GM19351 (cell line): ENCODE results near the gene NCBP2L.
A peak's percentile ranks its signal among the peaks of the same experiment; 100 is the strongest.

ENCODE experiments used
- ATAC-seq: cut with Tn5 transposase; IDR thresholded peaks from one replicate; pipeline ENCODE4 v1.9.1; 2021; ENCODE audit warnings: mild to moderate bottlenecking, moderate library complexity; ENCODE audit not compliant: unreplicated experiment

NCBP2L gene

GRCh38 chrX:107777536-107777832 is at the start of gene NCBP2L:
Gene NCBP2L, plus strand, starts transcription at chrX:107777733. Its CDS starts 16,488 bp downstream, at chrX:107794221.
- ATAC-seq: no peak

DNA sequence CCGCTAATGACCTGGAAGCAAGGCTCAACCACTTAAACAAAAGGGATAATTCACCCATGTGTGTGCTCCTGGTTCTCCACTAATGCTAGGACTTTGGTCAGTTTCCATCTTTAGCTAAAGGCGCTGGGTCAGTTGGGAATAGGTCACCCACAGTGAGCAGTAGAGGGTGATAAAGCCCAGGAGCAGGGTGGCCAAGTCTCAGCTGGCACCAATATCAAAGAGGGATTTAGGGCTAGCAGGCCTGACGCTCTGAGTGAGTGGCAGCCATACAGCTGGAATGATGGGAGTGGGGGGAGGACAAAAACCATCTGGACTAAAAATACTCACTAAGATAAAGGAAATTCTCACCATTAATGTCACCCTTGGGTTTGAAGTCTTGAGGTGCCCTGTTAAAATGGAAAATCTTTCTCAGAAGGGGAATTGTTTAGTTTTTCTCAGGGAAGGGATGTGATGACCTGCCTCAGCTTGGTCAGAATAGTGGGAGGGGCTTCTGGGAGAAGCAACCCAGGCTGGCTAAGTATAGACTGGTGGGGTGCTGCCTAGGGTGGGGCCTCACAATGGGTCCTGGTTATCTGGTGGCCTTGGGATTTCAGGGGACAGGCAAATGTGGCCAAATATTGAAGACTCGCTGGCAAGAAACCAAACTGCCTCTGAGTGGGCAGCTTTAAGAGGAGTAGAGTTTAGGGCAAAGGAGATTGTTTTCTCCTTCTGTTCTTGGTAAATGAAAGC is 49.0 kb upstream of the NCBP2L start:
- no peak for ATAC-seq

DNA sequence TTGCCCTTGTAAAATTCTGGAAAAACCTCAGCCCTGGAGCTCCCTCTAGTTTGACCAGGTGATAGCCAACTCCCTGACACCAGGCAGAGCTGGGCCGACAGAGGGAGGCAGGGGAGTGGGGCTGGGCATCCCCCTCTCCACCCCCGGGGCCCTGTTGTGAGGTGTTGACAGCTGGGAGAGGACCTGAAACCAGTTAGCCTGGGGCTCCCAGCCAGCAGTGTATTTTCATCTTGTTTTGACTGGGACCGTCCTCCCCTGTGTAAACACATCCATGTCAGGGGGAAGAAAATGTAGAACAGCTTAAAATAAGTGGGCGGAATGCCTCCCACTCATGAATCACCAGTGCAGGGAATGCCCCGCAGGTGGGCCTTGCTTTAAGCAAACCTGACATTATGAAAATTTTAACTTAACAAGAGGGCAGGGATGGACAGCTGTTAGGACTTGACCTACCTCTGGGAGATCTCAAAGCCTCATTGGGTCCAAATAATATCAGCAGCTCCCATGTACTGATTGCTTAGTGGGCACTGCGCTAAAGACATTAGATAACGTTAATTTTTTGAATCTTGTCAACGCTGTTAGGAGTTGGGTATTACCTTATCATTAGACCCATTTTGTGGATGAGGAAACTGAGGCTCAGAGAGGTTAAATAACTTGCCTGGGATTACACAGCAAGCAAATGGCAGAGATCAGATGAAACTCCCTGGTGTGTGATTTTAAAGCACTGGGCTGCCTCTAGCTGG is 47.8 kb upstream of the NCBP2L start:
- peak; percentile 84 for ATAC-seq

- no peak for ATAC-seq
These were observed 47.3 kb upstream of the NCBP2L start for GRCh38 chrX:107730298-107730655.

DNA sequence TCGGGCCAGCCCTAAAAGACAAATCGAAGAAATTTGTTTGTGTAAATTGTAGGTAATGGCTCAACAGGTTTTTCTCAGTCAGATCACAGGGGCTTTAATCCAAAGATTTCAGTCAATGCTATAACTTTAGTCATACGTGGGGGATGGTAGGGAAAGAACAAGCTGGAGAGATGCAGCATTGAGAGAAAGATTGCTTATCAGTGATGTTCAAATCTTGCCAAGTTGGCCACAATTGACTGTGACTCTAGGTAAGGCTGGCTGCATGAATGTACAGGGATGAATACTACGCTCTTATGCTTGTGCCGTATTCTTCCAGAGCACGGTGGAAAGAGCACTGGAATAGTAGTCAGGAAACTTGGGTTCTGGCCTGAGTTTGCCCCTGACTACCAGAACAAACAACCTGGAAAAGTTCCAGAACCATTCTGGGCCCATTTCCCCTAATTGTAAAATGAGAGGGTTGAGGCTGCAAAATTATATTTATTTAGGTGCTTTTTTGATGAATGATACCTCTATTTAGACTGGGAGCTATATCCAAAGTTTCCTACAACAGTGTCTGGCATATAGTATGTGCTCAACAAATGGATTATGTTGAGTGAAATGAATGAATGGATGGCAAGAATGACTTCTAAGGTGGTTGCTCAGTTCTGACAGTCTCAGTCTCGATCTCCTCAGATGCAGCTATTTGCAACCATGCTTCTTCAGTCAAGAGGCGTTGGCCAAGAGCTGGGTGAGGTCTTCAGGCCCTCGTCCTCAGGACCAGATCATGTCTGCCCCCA is 46.4 kb upstream of the NCBP2L start:
- no peak for ATAC-seq

DNA sequence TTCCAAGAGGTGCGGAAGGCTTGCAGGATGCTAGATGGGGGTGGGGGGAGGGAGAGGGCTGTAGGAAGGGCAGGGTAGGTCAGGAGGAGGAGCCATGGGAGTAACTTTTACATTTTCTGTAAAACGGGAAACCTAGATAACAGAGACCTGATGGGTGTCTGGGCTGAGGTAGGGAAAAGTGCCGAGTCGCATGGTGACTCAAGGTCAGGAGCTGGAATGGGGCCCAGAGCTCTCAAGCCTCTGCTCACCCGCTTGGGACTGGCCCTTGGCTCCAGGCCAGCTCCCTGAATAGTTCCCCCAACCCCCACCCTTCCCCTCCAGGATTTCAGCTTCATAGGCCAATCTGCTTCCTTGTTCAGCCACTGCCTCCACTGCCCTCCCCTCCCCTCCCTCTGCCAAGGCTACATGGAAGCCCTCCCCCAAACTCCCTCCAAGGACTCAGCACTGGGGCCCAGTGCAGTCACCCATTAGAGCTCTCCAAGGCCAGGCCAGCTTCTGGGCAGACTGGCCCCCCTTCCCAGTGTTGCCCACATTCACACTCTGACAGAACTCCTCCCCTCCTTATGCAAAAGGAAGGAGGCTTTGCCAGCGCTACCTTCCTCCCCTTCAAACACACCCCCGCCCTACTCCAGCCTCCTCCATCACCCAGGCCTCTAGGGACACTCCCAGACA is 45.6 kb upstream of the NCBP2L start:
- no peak for ATAC-seq

DNA sequence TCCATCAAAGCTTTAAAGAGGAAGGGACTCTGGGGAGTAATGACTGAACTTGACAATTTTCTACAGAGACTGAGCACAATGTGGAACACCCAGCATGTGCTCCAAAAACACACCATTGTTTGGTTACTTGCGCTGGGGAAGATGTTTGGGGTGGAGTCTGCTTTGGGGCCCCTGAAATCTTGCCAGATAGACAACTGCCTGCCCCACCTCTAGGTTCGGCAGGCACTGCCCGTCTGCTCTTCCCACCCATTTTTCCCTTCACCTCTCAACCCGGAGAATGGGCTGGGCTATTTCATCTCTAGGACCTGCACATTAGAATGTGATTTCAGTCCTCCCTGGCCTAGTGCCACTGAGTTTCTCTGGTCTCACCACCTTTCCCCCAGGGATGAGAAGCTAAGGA is 43.8 kb upstream of the NCBP2L start:
- ATAC-seq: no peak

DNA sequence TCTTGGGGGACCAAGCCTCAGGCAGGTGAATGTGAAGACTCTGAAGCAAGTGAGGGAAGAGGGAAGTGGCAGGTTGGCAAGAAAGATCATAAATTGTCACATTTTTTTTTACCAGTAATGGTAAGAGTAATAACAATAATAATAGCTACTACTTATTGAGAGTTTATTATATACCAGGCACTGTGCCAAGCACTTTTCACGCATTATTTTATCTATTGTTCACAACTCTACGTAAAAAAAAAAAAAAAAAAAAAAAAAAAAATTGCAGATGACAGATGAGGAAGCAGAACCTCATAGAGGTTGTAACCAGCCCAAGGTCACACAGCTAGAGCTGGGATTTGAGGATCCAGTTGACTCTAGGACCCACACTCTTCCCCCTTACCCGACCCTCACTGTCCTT is 42.9 kb upstream of the NCBP2L start:
- ATAC-seq: no peak

DNA sequence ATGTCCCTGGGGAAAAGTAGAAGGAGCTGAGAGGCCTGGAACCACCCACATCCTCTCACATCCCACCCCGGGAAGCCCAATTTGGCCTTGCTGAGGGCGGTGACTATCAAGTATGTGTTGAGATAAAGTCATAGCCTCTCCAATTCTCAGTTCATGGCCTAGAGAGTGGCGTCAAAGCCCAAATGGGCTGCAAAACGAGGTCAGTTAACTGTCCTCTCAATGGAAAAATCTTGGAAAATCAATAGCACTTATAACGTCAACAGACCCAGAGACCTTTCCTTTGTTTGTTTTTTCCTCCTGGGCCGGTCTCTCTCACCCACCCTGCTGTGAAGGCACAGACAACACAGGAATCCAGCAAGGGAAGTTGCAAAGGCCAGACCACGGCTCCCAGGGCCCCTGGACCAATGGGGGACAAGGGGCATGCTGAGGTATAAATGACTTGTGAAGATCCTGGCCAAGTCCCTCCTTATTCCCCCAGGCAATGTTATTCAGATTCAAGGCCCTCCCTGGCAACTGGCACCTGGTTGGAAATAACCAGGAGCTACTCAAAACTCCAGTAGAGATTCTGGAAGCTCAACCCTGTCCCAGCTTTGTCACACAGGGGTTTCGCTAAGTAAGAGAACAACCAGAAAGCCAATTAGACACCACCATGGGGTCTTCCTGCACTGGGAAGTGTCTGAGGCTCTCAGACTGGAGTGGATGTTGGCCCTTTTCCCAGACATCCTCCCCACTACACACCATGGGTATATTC is 40.6 kb upstream of the NCBP2L start:
- no peak for ATAC-seq

DNA sequence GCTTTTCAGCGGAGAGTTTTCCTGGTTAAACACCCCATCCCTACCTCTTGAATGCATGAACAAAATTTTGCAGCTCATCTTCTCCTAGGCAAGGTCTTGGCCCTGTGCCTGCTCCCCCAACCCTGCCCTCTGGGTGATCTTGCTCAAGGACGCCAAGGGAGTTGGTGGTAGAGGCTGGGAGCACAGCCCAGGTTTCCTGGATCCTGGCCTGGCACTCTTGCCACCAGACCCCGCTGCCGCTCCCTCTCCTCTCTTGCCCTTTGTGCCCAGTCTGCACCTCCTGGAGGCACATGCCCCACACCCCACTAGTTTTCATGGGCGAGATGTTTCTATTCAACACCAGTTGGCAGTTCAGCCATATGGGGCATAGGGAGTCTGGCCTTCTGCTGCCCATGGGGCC is 39.3 kb upstream of the NCBP2L start:
- ATAC-seq: no peak

DNA sequence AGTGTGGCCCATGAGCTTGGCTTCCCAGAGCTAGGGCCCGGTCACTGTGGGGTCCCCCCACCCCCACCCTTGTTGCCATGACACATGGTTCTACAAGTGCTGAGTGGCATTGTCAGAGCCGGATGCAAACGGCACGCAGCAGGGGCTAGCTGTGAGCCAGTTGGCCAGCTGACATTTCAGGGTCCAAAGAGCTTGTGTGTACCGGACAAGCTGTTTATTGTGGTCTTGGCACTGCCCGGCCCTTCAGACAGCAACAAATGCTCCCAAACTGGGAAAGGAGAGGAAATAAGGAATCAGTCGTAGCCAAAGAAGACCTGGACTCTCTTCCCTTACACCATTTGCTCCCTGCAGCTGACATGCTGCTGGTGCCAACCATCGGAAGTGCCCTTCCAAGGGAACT is 38.8 kb upstream of the NCBP2L start:
- ATAC-seq: no peak

DNA sequence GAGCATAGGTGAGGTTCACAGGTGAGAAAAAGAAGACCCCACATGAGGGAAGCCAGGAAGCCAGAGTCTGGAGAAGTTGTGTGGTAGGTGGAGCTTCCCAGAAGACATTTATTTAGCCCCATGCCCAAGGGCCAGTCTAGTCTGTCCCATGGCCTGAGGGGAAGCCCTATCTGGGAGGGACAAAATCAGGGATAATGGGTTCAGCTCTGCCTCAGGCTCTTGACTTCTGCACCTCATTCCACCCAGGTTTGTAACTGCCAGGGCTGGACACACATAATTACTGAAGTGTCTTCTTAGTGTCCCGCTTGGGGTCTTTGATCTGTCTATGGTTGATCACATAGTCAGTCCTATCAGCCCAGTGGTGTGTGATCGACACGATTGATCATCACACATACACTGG is 38.0 kb upstream of the NCBP2L start:
- no peak for ATAC-seq

DNA sequence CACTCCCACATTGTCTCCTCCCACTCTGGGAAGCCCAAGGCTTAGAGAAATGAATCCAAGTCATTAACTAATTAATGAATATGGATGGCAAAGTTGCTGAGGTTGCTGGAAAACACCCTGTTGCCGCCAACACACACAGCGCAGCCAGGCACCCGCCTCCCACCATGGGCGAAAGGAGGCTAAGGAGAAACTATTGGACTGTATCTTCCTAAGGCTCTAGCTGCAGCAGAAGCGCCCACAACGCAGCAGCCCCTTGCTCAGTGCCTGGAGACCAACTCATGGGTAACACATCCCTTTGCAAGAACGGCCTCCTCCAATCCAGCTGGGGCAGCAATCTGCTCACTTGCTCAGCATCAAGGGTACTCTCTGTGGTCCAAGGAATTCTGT is 36.1 kb upstream of the NCBP2L start:
- peak; percentile 21 for ATAC-seq

DNA sequence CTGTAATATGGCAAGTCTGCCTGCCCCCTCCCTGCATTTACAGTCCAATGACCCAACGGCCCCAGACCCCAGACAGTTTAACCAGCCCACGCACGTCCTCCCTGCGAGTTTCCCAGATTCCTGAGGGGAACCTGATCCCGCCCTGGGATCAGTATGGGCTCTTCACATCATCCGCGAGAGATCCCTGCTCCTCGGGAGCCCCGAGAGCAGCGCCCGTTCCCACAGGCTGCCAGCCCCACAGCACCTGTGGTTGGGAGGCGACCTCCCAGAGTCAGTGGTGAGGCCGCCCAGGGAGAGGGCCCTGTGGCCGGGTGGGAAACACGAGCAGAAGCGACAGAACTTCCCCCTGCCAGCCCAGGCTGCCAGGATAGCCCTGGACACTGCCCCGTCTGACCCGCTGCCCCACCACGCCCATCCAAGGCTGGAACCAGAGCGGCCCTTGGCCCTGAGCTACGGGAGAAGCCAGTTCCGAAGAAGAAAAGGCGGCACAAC is 34.8 kb upstream of the NCBP2L start:
- no peak for ATAC-seq

- ATAC-seq: no peak
These were observed 33.5 kb upstream of the NCBP2L start for GRCh38 chrX:107743995-107744394.

- no peak for ATAC-seq
These were observed 32.7 kb upstream of the NCBP2L start for GRCh38 chrX:107744868-107745267.

DNA sequence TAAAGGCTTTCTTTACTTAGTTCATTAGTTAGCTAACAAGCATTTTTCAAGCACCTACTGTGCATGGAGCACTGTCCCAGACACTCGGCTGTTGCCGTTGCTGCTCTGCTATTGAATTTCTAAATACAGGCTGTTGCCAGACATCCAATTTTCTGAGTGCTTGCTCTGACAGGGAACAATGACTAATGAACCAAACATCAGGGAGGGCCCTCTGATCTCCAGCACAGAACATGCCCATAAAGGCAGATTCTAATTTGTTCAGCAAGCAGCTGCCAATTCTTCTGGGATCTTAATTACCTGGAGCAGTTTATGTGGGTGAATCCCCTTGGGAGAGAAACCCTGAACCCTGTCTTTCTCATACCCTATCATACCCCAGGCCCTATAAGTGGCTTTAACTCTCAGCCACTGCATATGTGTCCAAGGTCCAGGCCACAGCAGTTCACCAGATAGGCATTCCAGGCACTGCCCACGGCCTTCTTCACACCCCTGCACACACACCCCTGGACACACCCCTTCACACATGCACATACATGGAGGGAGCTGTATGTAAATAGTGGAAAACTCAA is 29.9 kb upstream of the NCBP2L start:
- no peak for ATAC-seq

- ATAC-seq: no peak
These were observed 29.0 kb upstream of the NCBP2L start for GRCh38 chrX:107748506-107748905.

- no peak for ATAC-seq
These were observed 27.3 kb upstream of the NCBP2L start for GRCh38 chrX:107750263-107750662.

GRCh38 chrX:107750861-107751445 is 26.6 kb upstream of the NCBP2L start:
- ATAC-seq: no peak
